GM19455 (cell line): Measurements from ENCODE around the gene ITPR1.

ENCODE experiments used
- ATAC-seq: cut with Tn5 transposase; IDR thresholded peaks from one replicate; pipeline ENCODE4 v1.9.1; 2021; ENCODE audit not compliant: unreplicated experiment

Gene ITPR1

DNA sequence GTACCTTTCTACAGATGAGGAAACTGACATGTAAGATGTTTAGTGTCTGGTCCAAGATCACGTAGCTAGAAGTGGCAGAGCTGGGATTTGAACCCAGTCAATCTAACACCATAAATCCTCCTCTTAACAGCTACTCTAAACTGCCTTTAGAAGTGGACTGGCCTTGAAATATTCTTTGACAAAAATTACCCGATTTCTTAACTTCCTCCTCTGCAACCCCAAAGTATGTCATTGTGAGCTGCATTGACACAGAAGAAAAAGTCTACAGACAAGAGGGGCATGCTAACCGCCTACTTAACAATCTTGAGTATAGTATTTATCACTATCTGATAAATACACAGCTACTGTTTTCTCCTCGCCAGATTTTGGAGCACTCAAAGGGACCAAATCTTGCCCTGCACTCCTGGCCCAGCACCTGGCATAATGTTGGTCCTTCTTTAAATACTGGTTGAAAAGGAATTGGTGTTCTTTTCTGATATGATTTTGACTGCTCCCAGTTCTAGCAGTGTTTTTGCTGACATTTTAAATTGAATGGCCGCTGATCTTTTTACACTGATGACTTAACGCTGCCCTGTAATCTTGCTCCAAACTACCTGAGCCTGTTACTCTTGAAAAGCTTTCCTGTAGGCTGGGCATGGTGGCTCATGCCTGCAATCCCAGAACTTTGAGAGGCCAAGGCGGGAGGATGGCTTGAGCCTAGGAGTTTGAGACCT is 36.9 kb downstream of the ITPR1 start:
- no peak for ATAC-seq

DNA sequence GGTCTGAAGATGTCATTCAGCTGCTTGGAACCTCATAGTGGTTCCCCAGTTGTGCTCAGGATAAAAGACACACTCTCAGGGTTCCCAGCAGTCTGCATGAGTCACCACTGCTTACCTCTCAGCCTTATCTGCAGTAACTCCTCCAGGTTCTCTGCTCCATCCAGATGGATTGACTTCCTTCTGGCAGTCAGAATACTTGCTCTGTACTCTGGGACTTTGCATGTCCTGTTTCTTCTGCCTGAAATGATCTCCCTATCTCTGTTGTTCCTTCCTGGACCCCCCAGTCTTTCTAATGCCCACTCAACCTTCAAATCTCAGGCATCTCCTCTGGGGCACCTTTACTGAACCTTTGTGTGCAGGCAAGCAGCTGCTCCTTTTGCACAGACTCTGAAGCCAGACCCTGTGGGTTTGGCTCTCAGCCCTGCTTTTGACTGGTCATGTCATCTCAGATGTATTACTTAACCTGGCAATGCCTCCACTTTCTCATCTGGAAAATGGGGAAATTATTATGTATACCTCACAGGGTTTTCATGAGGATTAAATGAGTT is 38.4 kb downstream of the ITPR1 start:
- no peak for ATAC-seq

DNA sequence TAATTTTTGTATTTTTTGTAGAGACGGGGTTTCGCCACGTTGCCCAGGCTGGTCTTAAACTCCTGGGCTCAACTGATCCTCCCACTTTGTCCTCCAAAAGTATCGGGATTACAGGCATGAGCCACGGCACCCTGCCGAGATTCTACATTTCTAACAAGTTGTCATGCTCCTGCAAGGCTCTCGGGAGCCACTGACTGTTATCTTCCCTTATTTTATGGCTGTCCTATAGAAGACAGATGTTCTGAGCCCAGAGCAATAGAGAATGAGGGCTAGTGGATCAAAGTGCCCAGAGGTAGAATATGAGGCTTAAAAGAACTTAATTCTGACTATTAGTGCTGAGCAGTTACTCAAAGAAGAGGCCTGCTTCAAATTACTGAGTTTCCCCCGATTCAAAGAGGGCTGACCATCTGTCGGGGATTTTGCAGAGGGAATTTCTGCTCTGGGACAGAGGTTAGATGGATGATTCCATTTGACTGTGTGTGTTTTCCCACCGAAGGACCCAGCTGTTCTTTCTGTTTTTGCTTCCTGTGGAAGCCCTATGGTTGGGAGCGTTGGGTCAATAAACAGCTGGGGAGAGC is 39.5 kb downstream of the ITPR1 start:
- ATAC-seq, result no peak

DNA sequence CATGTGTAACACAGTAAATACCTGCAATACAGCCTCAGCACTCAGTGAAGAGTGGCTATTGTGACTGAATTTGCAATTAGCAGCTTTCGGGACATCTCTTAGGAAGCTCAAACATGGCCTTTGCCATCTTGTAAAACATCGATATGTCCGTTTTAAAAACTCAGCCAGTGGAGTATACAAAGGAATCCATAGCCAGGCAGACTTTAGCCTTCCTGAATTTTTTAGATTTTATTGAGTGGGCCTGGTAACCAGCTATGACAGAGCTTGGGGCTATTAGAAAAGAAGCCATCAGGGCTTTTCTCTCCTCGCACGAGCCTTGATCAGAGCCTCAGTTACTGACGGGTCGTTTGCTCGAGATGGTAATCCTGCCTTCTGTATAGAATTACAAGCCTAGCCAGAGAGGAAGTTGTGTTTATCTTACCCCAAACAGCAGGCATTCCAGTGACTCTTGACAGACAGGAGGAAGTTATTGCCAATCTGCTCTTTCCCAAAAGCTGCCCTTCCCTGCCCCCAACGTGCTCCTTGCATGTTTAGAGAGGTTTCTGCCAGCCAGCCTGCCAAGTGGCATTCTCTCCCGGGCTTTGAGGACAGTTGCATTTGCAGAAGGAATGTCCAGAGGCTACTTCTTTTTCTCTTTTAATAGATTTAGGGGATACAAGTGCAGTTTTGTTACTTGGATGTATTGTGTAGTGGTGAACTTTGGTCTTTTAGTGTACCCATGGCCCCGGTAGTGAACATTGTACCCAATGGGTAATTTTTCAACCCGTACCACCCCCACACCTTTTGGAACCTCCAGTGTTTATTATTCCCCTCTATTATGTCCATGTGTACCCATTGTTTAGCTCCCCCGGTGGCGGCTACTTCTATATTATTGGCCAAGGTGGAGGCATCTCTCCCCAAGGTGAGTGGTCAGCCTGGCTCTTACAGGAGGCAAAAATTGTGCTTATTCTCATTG is 40.6 kb downstream of the ITPR1 start:
- ATAC-seq, result no peak

DNA sequence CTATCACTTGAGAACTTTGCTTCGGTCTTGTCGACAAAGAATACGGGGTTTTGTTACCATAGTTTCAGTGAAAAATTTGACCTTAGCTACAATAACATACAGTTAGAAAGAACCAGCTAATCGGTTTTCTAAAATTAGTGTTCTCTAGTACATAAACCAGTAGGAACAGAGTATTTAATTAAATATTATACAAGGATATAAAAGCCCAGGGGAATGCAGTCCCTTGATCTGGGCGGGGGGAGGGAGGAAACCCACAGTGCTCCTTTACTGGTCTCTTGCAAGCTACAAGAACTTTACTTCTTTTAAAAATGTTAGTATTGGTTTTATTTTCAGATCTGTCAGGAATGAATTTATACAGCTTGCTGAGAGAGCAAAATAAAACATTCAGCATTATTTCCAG is 41.8 kb downstream of the ITPR1 start:
- no peak for ATAC-seq

DNA sequence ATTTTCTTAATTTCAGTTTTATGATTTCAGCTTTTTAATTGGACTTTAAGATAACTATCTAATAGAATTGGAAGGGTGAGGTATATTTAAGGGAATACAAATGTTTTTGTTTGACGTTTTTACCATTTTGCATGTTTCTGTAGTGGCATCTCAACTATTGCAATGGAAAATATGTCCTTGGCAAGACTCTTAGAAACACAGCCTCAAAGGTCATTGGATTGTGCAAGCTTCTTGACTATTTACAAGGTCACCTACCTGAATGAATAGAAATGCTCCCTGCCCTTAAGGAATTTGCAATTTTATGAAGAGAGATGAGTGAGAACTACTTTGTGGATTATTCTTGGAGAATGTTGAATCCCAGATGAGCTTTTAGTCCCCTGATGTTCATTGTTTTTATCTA is 43.1 kb downstream of the ITPR1 start:
- no peak for ATAC-seq

DNA sequence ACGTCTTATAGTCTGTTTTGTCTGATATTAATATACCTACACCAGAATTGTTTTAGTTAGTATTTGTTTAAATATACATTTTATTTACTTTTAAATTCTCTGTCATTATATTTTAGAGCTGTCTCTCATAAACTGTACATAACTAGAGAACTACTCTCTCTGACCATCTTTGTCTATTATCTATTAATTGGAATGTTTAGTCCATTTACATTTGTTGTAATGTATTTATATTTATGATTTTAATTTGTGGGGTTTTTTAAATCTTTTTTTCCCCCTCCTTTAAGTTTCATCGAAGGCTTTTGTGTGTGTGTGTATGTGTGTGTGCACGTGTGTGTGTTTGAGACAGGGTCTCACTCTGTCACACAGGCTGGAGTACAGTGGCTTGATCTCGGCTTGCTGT is 47.1 kb downstream of the ITPR1 start:
- ATAC-seq, result no peak

DNA sequence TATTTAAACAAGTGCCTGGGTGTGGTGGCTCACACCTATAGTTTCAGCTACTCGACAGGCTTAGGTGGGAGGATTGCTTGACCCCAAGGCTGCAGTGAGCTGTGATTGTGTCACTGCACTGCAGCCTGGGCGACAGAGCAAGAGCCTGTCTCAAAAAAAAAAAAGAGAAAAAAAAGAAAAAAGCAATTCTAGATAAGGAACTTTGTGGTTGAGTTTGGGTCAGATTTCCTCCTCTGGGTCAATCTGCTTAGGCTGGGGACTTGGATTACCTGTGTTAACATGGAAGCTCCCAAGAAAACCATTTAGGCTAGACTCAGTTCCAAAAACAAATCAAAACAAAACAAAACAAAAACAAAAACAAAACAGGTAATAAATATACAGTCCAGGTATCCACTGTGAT is 50.0 kb downstream of the ITPR1 start:
- no peak for ATAC-seq

DNA sequence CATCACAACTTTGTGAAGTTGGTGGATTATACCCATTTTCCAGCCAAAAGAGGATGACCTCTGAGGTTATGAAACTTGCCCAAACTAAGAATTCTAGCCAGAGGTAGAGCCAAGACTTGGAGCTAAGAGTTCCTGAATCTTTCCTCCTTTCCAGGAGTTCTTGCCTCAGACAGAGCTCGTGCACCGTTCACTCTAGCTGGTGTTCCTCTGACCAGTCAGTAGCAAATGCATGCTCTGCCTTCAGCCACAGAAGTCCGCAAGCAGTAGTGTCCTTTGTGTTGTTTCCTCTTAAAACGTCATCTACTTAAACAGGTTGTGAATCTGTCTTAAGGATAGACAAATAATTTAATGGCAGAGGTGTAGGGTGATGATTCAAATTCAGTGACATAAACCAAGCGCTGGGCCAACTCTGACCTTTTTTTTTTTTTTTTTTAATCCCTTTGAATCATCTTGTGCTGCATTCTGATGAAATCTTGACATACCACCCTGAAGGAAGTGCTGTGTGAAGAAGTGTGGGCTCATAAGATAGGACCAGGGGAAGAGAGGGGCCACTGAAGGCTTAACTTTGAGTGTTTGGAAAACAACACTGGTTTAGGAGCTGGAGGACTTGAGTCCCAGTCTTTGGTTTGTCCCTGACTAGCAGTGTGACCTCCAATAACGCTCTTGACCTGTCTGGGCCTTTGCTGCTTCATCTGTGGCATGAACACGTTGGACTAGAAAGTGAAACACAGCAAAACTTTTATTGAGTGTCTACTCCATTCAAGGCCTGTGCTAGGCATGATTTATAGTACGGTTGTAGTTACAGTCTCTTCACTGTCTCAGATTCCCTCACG is 53.4 kb downstream of the ITPR1 start:
- no peak for ATAC-seq

DNA sequence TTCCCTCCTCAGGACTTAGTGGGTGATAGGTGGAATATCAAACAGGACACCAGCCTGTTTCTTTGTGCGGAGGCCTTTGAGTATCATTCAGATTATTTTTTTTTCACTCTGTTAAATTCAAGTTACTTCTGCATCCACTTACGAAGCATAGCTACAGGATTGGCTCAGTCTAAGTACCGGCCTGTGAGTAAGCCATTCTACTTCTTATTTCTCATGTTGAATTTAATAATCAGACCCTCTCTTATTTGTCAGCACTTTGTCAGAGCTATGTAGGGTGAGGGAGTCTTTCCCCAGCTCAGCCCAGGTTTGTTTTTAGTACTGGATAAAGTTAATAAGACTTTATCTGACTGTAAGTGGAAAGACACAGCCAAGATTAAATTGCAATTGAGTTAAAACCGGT is 54.7 kb downstream of the ITPR1 start:
- ATAC-seq, result no peak

DNA sequence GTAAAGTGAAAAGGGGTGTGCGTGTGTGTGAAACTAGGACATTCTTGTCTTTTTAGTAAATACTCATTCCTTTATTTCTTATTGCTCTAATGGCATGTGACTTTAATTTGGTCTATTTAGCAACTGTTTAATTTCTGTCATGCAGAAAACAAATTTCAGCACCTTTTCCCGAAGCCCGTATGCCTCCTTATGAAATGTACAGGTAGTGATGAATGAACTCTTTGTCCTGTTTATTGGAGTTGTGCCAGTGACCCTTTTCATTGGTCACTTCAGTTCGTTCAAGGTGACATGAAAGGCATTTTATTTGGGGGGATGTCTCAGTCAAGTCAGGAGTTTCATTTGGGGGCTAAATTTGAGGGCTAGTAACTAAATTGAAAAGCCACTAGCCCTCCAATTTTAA is 55.2 kb downstream of the ITPR1 start:
- ATAC-seq, result no peak

DNA sequence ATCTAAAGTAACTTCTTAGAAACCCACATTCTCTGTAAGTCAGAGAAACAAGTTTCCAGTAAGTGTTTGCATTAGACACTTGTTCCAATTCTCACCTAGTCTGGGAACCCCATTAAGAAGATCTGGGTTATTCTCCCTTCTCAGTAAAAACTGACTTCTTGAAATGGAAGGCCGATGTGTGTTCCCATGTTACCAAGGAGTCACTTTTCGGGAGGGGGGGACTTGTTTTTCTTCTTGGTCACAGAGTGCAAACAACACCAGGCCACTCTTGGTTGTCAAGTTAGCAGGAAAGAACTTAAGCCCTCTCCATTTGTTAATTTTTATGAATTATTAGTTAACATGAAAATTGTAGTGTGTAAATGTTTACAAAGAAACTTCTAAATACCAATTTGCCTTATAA is 55.6 kb downstream of the ITPR1 start:
- ATAC-seq, result no peak

DNA sequence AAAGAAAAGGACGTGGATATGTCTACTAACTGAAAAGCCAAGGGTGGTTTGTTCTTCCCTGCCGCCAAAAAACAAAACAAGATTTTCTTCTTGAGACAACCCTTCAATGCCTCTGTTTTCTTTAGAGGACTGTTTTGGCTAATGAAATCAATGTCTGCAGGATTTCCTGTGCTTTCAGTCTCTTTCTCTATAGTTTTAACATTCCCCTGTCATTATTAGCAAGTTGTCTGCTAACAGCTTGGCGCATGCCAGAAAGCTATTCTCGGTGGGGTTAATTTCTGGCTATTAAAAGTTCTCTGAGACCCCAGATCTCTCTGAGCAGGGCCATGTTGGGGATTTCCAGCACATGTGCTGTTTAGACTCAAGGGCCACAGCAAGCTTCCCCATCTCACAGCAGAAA is 56.7 kb downstream of the ITPR1 start:
- ATAC-seq, result no peak

DNA sequence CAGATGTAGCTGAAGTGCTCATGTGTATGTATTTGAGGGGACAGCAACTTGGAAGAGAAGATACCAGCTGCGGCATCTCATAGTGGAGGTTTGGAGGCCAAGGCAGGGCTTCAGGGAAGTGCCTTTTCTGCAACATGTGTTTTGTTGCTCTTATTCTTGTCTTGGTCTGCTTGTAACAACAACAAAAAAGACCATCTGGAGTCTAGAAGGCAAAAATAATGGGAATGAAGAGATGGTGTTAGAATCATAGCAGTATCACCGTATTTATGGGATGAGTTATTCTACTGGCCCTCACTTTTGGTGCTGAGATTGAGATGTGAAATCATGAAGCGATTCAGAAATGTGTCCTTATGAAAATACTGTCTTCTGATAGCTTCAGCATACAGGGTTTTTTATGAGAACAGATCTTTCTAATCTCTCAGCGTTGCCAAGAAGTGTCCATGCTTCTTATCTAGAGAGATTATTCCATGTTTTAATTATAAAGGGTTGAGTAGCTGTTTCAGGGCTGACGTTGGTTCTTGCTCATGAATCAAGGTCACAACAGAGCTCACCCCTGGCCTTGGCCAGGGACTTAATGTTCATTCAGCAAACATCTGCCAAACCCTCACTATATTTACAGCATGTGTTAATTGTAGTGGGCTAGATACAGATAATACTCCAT is 58.0 kb downstream of the ITPR1 start:
- ATAC-seq, result no peak

DNA sequence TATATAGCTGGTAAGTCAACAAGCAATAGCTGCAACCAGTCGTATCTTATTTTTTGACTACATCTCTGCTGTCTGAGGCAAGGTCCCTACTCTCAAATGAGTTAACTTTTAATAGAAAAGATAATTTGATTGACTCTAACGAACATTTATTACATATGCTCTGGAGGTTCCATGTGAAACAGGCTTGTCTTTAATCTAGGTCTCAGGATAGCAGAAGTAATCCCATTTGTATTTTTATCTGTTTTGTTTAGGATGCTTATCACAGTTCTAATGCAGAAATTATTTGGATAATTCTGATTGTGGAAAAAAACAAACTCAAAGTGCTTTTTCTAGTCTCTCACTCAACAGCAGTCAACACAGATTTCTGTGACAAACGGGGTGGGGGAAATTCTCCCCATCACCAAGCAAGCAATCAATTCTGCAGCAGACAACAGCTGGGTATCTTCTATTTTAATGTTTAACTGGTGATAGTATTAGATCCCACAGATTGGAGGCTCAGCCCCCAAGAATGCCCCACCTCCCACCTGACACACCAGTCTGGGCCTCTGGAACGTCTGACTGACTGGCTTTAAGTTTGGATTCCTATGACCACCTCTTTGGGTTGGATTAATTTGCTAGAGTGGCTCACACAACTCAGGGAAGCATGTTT is 58.8 kb downstream of the ITPR1 start:
- no peak for ATAC-seq

DNA sequence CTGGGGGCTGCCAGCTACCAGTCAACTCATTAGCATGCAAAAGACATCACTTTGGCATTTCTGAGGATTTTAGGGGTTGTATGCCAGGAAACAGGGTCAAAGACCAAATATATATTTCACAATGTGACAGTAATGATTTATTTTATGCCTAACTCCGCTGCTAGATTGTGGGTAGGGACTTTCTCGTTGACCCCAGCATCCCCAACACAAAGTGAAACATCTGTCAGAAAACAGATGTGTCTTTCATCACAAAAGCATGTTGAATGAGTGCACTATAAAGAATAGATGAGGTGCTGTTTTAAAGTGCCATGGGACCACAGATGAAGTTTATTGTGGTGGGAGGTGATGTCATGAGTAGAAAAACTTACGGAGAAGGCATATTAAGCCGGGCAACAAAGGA is 59.7 kb downstream of the ITPR1 start:
- ATAC-seq, result no peak

DNA sequence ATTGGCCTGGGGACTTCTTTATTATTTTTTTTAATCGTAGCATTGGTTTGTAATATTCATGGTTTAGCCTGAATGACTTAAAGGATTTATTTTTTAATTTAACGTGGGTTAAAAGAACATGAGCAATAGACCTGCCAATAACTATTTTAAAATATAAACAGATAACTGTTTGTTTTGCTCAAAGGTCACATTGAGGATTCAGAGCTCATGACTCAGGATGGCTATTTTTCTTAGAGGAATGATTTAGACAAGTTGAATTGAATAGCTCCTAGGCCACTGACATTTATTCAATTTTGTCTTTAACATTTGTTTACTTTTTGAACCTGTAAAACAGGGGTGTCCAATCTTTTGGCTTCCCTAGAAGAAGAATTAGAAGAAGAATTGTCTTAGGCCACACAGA is 68.5 kb downstream of the ITPR1 start:
- ATAC-seq, result no peak

DNA sequence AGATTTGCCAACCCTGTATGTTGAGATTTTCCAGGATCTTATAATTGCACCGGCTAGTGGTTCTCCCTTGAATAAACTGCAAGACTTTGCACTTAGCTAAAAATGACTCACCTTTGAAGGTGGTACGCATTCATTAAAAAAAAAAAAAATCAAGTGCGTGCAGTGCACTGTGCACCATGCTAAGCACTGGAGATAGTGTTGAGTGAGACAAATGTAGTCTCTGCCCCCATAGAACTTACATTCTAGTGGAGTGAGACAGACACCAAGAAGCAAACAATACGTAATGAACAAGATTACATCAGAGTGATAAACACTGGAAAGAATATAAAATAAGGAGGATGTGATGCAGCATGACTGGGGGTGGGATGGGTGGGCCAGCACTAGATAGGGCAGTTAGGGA is 69.4 kb downstream of the ITPR1 start:
- ATAC-seq, result no peak

DNA sequence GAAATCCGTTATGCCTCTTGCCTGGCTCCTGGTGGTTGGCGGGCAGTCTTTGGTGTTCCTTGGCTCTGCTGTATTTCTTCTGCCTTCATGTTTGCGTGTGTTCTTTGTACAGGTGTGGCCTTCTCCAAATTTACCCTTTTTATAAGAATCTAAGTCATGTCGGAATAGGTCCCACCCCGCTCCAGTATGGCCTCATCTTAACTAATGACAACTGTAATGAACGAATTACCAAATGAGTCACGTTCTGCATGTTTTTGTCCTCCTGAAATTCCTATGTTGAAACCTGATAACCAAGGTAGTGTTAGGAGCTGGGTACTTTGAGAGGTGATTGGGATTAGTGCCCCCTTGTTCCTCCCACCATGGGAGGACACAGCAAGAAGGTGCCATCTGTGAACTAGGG is 71.1 kb downstream of the ITPR1 start:
- no peak for ATAC-seq
